GM10266 (cell line): ENCODE data around the gene MATN1.

Source experiments
- DNase-seq: peaks from one replicate; pipeline ENCODE4 v3.0.0; 2012; ENCODE audit errors: extremely low spot score
- TF ChIP-seq, protein P1 (sequence below): IDR thresholded peaks from 2 replicates; pipeline ENCODE4 v1.5.1; 2012; ENCODE audit warnings: mild to moderate bottlenecking, low read depth; ENCODE audit not compliant: control insufficient read depth, insufficient read depth; ENCODE audit errors: missing control alignments

Gene MATN1

DNA sequence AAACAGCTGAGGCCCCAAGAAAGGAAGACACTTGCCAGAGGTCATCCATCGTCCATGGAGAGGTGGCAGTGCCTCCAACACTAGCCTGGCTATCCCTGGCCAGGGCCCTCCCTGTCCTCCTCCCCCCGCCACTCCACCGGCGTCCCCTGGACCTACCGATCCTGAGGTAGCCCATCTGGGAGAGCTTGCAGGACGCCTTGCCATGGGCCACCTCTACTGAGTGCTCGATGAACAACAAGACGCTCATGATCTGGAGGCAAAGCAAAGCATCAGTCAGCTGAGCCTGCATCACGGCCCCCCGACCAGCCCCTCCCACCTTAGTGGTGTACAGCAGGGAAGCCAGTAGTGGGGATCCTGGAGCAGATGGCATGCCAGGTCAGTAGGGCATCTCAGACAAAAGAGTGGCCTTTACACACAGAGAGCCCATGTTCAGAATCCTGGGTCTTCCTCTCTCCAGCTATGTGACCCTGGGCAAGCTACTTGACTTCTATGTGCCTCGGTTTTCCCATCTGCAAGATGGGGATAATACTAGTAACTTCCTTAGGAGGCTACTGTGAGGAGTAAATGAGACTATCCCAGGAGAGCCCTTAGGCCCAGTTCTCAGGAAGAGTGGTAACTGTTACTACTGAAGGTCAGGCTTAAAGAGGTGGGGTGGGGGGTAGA, 19.0 kb upstream of the MATN1 start:
- DNase-seq = no peak
- TF ChIP-seq, protein P1, sequence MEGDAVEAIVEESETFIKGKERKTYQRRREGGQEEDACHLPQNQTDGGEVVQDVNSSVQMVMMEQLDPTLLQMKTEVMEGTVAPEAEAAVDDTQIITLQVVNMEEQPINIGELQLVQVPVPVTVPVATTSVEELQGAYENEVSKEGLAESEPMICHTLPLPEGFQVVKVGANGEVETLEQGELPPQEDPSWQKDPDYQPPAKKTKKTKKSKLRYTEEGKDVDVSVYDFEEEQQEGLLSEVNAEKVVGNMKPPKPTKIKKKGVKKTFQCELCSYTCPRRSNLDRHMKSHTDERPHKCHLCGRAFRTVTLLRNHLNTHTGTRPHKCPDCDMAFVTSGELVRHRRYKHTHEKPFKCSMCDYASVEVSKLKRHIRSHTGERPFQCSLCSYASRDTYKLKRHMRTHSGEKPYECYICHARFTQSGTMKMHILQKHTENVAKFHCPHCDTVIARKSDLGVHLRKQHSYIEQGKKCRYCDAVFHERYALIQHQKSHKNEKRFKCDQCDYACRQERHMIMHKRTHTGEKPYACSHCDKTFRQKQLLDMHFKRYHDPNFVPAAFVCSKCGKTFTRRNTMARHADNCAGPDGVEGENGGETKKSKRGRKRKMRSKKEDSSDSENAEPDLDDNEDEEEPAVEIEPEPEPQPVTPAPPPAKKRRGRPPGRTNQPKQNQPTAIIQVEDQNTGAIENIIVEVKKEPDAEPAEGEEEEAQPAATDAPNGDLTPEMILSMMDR = no peak

DNA sequence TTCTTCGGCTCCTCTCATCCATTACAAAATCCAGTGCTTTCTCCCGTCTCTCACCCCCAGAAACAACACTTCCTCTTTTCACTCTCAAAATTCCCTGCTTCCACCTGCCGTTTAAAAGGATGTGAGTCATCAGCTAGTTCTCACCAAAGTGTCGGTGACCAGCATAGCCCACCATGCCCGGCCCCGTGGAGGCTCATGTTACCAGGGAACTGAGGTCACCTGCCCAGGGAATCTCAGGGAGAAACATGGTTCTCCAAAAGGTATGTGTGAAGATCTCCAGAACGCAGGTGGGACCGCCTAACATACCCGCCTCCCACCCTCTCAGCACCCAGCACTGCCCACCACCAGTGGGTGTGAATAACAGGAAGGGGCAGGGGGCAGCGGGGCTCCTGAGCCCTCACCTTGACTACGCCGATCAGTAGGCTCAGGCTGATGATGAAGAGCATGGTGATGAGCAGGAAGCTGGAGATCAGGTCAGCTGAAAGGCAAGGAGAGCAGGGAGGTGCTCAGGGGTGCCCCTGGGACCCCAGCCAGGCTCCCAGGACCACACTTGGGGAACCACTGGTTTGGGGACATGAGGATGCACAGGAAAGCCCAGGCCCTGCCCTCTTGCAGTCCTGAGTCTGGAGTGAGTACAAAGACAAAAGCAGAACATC, 18.0 kb upstream of the MATN1 start:
- TF ChIP-seq, protein P1 = no peak
- no peak for DNase-seq

DNA sequence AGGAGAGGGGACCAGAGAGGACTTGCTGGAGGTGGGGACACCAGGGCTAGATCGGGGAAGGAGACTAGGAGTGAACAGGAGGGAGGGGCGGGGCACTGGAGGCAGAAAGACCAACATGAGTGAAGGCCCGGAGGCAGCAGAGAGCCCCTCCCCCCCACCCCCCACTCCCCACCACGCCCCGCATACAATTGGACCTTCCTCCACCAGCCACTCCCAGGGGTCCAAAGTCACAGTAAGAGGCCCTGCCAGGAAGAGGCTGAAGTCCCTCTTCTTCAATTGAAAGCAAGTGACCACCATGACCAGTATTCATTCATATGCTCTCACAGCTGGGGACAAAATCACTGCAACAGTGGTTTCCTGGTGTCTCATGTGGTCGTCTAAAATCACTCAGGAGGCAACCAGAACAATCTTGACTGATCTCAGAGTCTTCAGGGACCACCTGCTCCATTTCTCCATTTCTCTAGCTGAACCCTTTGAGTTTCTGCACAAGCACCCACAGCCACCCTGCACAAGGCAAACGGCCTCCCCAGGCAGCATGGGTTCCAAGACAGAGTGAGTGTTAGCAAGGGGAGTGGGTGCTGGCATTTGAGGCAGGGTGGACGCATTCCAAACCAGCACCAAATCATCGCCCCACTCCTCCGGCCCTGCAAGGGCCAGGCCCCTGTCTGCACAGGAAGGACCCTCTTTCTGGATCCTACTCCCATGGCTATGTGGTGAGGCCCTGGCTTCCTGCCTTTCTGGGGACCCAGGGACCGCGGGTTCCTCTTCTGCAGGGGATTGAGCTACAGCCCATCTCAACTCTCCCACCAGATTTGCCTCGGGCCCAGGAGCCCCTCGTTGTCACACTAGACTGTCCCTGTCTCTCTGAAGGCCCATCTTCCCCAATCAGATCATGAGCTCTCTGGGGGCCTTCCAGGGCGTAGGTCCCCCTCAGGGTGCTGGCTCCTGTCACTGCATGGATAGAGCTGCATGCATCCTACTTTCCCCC, 17.2 kb upstream of the MATN1 start:
- TF ChIP-seq, protein P1 = no peak
- DNase-seq = no peak

DNA sequence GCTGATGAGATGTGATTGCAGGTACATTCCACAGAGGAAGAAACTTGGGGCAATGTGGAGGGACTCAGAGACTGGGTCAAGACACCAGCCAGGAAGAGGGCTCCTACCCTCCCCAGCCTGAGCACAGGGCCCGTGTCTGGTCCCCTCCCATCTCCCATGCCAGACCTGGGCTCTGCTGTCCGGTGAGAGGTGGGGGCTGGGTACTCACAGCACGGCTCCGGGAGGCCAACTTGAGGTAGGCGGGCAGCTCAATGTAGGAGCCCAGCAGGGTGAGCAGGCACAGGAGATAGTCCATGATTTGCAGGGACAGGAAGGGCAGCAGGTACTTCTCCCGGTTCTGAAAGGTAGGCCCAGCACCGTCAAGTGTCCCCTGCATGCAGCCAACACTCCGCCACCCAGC, 16.2 kb upstream of the MATN1 start:
- DNase-seq = no peak
- TF ChIP-seq, protein P1 = no peak

DNA sequence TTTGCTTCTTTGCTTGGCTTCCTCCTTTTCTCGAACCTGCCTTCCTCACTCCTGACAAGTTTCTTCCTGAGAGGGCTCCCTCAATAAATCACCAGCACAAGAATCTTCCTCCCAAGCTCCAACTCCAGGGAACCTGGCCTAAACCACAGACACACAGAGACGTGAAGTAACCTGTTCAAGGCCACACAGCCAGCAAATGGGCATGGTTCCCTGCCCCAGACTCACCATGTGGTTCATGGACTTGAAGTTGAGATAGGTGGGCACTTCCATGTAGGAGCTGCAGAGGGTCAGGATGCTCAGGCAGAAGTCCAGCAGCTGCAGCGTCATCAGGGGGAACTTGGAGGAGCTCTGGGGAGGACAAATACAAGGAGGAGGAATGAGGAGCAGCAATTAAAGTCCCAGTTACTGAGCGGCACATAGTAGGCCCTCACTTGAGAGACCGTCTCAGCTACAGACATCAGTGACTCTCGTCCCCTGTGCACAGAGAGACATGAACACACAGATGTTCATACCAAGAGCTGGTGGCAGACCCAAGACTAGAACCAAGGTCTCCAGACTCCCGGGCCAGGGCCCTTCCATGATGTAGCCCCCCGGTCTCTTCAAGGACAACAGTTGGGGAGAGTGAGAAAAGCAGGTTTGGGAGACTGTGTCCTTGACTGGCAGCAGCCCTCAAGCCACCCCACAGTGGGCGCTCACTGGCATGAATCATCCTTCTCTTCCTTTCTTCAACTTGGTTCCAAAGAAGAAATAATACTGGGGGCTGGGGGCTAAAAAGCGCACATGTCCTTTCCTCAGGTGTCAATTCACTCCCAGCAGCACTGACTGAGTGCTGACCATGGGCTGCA, 15.6 kb upstream of the MATN1 start:
- no peak for DNase-seq
- TF ChIP-seq, protein P1 = no peak

DNA sequence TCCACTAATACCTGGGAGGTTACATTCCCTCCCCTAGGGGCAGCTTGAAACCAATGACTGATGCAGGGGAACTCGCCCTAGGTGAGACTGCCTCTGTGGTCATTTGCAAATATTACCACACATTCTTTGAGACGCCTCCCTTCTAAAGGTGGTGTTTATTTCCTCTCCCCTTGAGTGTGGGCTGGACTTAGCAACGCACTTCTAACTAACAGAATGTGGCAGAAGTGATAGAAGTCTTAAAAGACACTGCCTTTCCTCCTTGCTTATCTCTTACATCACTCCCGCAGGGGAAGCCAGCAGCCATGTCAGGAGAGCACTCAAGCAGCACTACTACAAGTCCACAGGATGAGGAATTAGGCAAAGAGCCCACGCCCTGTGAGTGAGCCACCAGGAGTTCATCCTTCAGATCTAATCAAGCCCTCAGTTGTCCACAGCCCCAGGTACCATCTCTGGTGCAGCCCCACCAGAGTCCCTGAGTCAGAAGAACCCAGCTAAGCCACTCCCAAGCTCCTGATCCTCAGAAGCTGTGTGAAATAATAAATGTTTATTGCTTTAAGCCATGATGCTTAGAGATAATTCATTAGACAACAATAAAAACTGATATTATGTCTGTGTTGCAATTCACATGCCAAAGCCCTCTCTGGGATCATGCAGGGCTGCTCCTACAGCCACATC, 14.8 kb upstream of the MATN1 start:
- DNase-seq = no peak

More for the DNA sequence above, 14.8 kb upstream of the MATN1 start:
- TF ChIP-seq, protein P1 = no peak
